HAP-1 (cell line): Measurements from ENCODE around the gene DNAJC15.
"Not testable (repeated sequence)": the region's sequence is repeated elsewhere in the genome, so short reads cannot be mapped to it uniquely, and the experiment has no call there.

ENCODE experiments used
- DNase-seq, 2 experiments: peaks; one replicate each; pipeline ENCODE4 v3.0.0-alpha.2; 2016 to 2020; ENCODE audit warnings: low spot score in 2 of 2
- H3K27me3 ChIP-seq: fragments of 250-450 bp; sonication (Bioruptor Pico); 2 replicates; pipeline ENCODE4 v1.5.1; 2020; ENCODE audit warnings: low read depth, mild to moderate bottlenecking, moderate library complexity
- H3K36me3 ChIP-seq: fragments of 250-450 bp; sonication (Bioruptor Pico); replicated peaks from 2 replicates; pipeline ENCODE4 v1.5.1; 2020; ENCODE audit warnings: mild to moderate bottlenecking
- H3K4me1 ChIP-seq: fragments of 250-450 bp; sonication (Bioruptor Pico); 2 replicates; pipeline ENCODE4 v1.5.1; 2020; ENCODE audit warnings: mild to moderate bottlenecking
- H3K4me3 ChIP-seq: fragments of 250-450 bp; sonication (Bioruptor Pico); 2 replicates; pipeline ENCODE4 v1.5.1; 2020; ENCODE audit warnings: mild to moderate bottlenecking, moderate library complexity
- H3K9me3 ChIP-seq: fragments of 250-450 bp; sonication (Bioruptor Pico); 2 replicates; pipeline ENCODE4 v1.5.1; 2020; ENCODE audit warnings: mild to moderate bottlenecking, moderate library complexity
- in situ Hi-C: fragments of 300-500 bp; cut with MboI; formaldehyde crosslinking; loops from 3 replicates; pipeline ENCODE4 v1.14.3; 2020; ENCODE audit warnings: low sequenced_read_pairs, inconsistent platforms, mixed read lengths

DNAJC15 gene

DNA sequence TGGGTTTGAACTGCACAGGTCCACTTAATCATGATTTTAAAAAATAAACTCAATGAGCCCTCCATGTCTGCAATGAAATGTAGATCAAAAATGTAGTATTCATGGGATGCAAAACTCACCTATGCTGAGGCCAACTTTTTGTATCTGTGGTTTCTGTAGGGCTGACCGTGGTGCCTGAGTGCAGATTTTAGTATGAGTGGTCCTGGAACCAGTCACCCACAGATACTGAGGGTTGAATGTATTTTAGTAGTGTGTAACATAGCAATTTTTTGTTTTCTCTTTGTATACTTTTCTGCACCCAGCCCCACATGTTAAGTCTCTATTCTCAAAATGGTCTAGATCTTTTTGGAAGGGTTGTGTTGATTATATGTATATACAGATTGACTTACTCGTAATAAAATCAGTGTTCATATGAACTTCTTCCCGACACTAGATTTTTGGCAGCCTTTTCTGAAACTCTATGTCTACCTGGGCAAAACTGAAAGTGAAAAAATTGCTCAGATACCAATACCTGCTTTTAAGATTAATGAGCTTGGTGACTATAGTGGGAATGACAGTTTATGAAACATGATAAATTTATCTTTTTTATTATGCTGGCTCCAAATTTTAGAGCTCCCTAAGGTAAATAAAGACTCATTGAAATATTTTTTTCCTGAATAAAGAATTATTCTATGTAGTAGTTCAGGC, 51.6 kb downstream of the DNAJC15 start:
- in situ Hi-C loops: no loop called here
- H3K36me3 ChIP-seq: peaks cover under 1% of the 10 kb centered on the region; the same call in 1 of the 2 replicates
- DNase-seq: no peak
- peaks cover 27% of the 10 kb centered on the region for H3K4me1 ChIP-seq
- H3K4me3 ChIP-seq: no peak overlapping the region
- H3K9me3 ChIP-seq: no peaks in the 10 kb centered on the region
- no peaks in the 10 kb centered on the region for H3K27me3 ChIP-seq

DNA sequence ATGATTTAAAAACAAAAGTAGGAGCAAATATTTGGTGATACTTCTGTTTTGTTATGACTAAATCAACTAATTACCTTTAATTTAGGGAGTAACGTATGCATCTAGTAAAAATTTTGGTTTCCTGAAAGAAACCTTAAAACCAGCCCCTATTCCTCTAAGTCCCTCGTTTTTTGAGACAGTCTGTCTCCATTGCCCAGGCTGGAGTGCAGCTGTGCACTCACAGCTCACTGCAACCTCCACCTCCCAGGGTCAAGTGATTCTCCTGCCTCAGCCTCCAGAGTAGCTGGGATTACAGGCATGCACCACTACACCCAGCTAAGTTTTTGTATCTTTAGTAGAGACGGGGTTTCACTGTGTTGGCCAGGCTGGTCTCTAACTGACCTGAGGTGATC, 52.1 kb downstream of the DNAJC15 start:
- in situ Hi-C loops, H3K27me3 ChIP-seq, DNase-seq, H3K4me3 ChIP-seq, H3K36me3 ChIP-seq, H3K9me3 ChIP-seq: not testable (repeated sequence)
- peaks cover 27% of the 10 kb centered on the region for H3K4me1 ChIP-seq

GRCh38 chr13:43077046-43077445, 53.7 kb downstream of the DNAJC15 start:
- 0 out of 2 replicates have a peak, but pooled peaks cover 4% of the 10 kb centered on the region for H3K36me3 ChIP-seq
- DNase-seq: no peak
- no peak overlapping the region for H3K4me3 ChIP-seq
- H3K9me3 ChIP-seq: no peaks in the 10 kb centered on the region
- no peaks in the 10 kb centered on the region for H3K27me3 ChIP-seq
- peaks cover 15% of the 10 kb centered on the region for H3K4me1 ChIP-seq
- in situ Hi-C loops: no loop called here

DNA sequence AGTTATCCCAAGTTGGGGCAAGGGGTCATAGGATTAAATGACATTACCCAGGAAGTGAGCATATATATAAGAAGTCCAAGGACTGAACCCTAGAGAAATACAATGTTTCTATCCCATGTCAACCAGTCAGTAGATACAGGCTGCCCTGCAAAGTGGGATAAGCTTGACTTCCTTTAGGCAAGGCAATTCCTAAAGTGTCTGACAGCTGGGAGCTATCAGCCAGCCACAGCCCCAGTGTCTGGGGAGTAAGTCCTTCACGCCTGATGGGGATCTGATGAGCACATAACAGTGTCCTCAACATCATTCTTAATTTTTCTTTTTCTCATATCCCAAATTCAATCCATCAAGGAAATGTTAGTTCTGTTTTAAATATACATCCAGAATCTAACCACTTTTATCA, 54.1 kb downstream of the DNAJC15 start:
- in situ Hi-C loops: no loop called here
- no peak for DNase-seq
- H3K36me3 ChIP-seq: 0 out of 2 replicates have a peak, but pooled peaks cover 4% of the 10 kb centered on the region
- H3K4me3 ChIP-seq: no peak overlapping the region
- H3K27me3 ChIP-seq: no peaks in the 10 kb centered on the region
- H3K9me3 ChIP-seq: no peaks in the 10 kb centered on the region
- peaks cover 11% of the 10 kb centered on the region for H3K4me1 ChIP-seq

DNA sequence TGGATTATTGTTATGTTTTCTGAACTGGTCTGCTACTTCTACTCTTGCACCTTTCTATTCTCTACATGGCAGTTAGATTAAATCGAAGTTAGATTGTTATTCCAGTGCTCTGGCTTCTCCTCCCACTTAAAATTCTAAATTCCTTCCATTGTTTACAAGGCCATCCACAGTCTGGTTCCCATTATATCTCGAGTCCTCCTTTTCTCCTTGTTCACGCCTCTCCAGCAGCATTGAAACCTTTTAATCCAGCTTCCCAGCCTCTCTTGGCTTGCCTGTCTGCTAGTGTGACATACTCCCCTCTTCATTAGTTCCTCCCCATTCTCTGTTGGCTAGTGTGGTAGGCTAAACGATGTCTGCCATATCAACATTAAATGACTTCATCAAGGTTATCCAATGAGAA, 54.5 kb downstream of the DNAJC15 start:
- in situ Hi-C loops: no loop called here
- 0 out of 2 replicates have a peak, but pooled peaks cover 4% of the 10 kb centered on the region for H3K36me3 ChIP-seq
- H3K27me3 ChIP-seq: no peaks in the 10 kb centered on the region
- peak; percentile 59 to 78 for DNase-seq
- H3K9me3 ChIP-seq: no peaks in the 10 kb centered on the region
- peaks cover 6% of the 10 kb centered on the region for H3K4me1 ChIP-seq
- H3K4me3 ChIP-seq: no peak overlapping the region

GRCh38 chr13:43078399-43078798, 55.0 kb downstream of the DNAJC15 start:
- H3K36me3 ChIP-seq: 0 out of 2 replicates have a peak, but pooled peaks cover 4% of the 10 kb centered on the region
- no peak overlapping the region for H3K4me3 ChIP-seq
- H3K27me3 ChIP-seq: no peaks in the 10 kb centered on the region
- in situ Hi-C loops: no loop called here
- no peaks in the 10 kb centered on the region for H3K9me3 ChIP-seq
- no peak for DNase-seq
- H3K4me1 ChIP-seq: peaks cover 5% of the 10 kb centered on the region

- in situ Hi-C loops: no loop called here
- H3K4me3 ChIP-seq: no peak overlapping the region
- no peaks in the 10 kb centered on the region for H3K9me3 ChIP-seq
- 0 out of 2 replicates have a peak, but pooled peaks cover 4% of the 10 kb centered on the region for H3K36me3 ChIP-seq
- no peaks in the 10 kb centered on the region for H3K27me3 ChIP-seq
- no peak for DNase-seq
- peaks cover 5% of the 10 kb centered on the region for H3K4me1 ChIP-seq
Measured at GRCh38 chr13:43079392-43079931, 56.1 kb downstream of the DNAJC15 start.

- in situ Hi-C loops: no loop called here
- 0 out of 2 replicates have a peak, but pooled peaks cover 4% of the 10 kb centered on the region for H3K36me3 ChIP-seq
- peaks cover 5% of the 10 kb centered on the region for H3K4me1 ChIP-seq
- no peak overlapping the region for H3K4me3 ChIP-seq
- no peak for DNase-seq
- H3K9me3 ChIP-seq: no peaks in the 10 kb centered on the region
- no peaks in the 10 kb centered on the region for H3K27me3 ChIP-seq
Measured at GRCh38 chr13:43080199-43080598, 56.8 kb downstream of the DNAJC15 start.

- H3K27me3 ChIP-seq: no peaks in the 10 kb centered on the region
- peaks cover 9% of the 10 kb centered on the region for H3K4me1 ChIP-seq
- H3K4me3 ChIP-seq: no peak overlapping the region
- H3K36me3 ChIP-seq: 0 out of 2 replicates have a peak, but pooled peaks cover 4% of the 10 kb centered on the region
- in situ Hi-C loops: no loop called here
- H3K9me3 ChIP-seq: no peaks in the 10 kb centered on the region
- DNase-seq: no peak
Measured at GRCh38 chr13:43081866-43082265, 58.5 kb downstream of the DNAJC15 start.

- Histone ChIP-seq H3K9me3 (no peaks in the 10 kb centered on the region), H3K4me3 (no peak overlapping the region), H3K27me3 (no peaks in the 10 kb centered on the region), H3K4me1 (peaks cover 4% of the 10 kb centered on the region; the same call in 1 of the 2 replicates), H3K36me3 (0 out of 2 replicates have a peak, but pooled peaks cover 4% of the 10 kb centered on the region)
- no peak for DNase-seq
- in situ Hi-C loops: no loop called here
Measured at GRCh38 chr13:43083750-43084149, 60.4 kb downstream of the DNAJC15 start.

DNA sequence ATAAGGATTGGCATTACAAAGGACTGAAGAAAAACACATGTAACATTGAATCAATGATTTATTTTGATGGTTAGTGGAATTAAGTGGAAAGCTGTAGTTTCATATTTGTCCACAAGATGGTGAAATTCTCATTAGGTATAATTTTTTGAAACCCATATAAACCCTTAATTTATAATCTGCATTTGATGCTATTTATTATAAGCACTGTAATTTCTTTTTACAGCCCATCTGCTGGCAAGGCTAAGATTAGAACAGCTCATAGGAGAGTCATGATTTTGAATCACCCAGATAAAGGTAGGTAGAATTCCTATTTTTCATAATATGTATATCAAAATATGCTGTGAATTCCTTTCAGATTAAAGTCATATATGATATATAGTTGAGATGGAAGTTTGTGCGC, 62.2 kb downstream of the DNAJC15 start:
- peaks cover 4% of the 10 kb centered on the region; the same call in 1 of the 2 replicates for H3K4me1 ChIP-seq
- no peaks in the 10 kb centered on the region for H3K9me3 ChIP-seq
- DNase-seq: peak in 1 of 2 experiments; percentile 49
- no peaks in the 10 kb centered on the region for H3K36me3 ChIP-seq
- no peaks in the 10 kb centered on the region for H3K27me3 ChIP-seq
- no peak overlapping the region for H3K4me3 ChIP-seq
- in situ Hi-C loops: no loop called here

GRCh38 chr13:43086181-43086580, 62.8 kb downstream of the DNAJC15 start:
- H3K27me3 ChIP-seq: no peaks in the 10 kb centered on the region
- peaks cover 4% of the 10 kb centered on the region; the same call in 1 of the 2 replicates for H3K4me1 ChIP-seq
- in situ Hi-C loops: no loop called here
- H3K36me3 ChIP-seq: no peaks in the 10 kb centered on the region
- no peak for DNase-seq
- H3K4me3 ChIP-seq: no peak overlapping the region
- no peaks in the 10 kb centered on the region for H3K9me3 ChIP-seq

GRCh38 chr13:43088093-43088511, 64.7 kb downstream of the DNAJC15 start:
- DNase-seq: no peak
- peaks cover 4% of the 10 kb centered on the region; the same call in 1 of the 2 replicates for H3K4me1 ChIP-seq
- no peaks in the 10 kb centered on the region for H3K27me3 ChIP-seq
- H3K4me3 ChIP-seq: no peak overlapping the region
- in situ Hi-C loops: no loop called here
- no peaks in the 10 kb centered on the region for H3K9me3 ChIP-seq
- no peaks in the 10 kb centered on the region for H3K36me3 ChIP-seq

GRCh38 chr13:43089912-43090498, 66.6 kb downstream of the DNAJC15 start:
- in situ Hi-C loops: no loop called here
- no peaks in the 10 kb centered on the region for H3K27me3 ChIP-seq
- H3K9me3 ChIP-seq: no peaks in the 10 kb centered on the region
- peaks cover 4% of the 10 kb centered on the region; the same call in 1 of the 2 replicates for H3K4me1 ChIP-seq
- H3K36me3 ChIP-seq: no peaks in the 10 kb centered on the region
- no peak overlapping the region for H3K4me3 ChIP-seq
- no peak for DNase-seq
